Limb (tissue), 2 donors: ENCODE measurements around the gene EPHX1.
"Not testable (repeated sequence)": the region's sequence is repeated elsewhere in the genome, so short reads cannot be mapped to it uniquely, and the experiment has no call there.

Source experiments
- DNase-seq, 2 donors: peaks; one replicate each; pipeline ENCODE4 v3.0.0-alpha.2; 2016; ENCODE audit errors: extremely low spot score in 2 of 2

EPHX1 gene

DNA sequence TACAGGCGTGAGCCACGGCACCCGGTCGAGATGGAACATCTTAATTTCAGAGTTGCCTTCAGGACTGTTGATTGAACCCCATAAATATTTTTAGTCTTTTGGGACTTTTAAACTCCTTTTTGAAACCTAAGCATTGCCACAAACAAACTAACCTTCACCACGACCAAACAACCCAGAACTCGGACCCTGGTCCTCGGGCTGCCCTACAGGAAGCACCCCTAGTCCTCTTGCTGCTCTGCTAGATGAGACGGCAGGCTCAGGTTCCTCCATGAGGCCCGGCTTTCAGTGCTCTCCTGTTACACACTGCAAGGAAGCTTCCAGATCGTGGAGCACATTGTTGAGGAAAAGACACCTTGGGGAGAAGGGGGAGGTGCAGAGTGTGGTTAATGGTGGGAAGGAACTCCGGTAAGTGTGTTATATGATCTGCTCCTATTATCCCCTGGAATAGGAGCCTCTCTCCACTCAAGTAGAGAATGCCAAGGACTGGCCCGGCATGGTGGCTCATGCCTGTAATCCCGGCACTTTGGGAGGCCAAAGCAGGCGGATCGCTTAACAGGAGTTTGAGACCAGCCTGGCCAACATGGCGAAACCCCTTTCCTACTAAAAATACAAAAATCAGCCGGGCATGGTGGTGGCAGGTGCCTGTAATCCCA is 5.7 kb downstream of the EPHX1 start:
- DNase-seq: peak in 1 of 2 donors; percentile 45

DNA sequence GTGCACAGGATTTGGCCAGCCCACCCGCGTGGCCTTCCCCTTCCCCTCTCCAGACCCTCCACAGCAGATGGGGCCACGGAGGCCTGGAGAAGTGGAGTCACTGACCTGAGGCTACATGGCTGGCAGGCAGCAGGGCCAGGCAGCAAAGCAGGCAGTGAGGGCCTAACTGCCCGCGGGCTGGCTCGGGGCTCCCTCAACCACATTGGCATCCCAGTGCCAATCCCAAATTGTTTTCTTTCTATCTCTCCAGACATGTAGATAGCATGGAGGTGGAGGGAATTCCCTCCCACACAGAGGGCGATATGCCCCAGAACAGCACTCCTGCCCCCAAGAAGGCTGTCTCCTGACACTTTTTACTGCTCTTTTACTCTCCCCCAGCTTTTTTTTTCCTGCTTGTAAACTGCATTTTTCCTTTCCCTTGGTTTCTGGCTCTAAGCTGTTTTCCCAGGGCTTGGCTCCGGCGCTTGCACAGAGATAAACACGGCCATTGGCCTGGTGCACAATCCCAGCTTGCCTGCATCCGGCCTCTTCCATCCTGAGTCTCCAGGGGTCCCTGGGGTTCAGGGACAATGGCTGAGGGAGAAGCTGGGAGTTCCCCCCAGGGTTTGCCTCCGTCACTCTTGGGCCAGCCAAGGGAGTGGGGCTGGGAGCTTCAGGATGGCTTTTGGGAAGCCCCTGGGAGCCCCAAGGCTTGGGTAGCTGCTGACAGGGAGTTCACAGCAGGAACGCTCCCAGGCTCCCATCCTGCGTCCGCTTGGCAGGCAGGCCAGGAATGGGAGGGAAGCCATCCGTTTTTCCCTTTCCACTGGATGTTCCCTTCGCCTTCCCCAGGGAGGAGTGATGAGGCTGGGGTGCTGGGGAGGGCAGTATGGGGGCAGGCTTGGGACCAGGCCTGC is 7.0 kb downstream of the EPHX1 start:
- no peak for DNase-seq

DNA sequence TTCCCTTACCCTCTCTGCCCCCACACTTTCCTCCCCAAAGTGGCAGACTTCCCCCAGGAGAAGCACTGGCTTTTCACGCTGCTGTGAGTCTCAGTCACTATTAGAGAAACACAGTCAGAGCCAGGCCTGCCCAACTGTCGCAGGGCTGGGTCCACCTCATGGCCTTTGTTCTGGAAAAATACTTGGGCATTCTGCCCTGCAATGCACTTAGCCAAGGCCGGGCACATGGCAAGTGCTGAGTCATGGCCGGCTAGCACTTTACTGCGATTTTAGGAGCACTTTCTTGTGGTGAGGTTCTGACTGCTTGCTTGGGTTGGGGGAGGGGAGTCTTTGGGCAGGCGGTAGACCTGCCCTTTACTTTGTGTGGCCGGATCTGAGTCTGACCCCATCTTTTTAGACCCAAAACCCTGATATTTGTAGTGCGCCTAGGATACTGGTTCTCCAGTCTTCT is 7.7 kb downstream of the EPHX1 start:
- DNase-seq: no peak

DNA sequence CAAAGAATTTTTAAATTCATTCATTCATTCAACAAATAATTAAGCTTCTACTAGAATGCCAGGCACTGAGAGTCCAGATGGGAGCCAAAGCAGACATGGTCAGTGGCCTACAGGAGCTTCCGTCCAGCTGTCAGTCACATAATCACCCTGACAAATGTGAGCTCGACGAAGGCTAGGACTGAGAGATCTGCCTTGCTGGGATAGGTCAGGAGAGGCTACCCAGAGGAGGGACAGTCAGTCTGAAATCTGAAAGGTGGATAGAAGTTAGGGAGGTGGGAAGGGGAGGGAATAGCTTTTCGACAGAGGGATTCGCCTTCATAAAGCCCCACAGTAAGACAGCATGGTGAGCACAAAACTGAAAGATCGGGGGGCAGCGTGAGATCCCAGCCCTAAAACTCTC is 8.3 kb downstream of the EPHX1 start:
- DNase-seq: no peak

DNA sequence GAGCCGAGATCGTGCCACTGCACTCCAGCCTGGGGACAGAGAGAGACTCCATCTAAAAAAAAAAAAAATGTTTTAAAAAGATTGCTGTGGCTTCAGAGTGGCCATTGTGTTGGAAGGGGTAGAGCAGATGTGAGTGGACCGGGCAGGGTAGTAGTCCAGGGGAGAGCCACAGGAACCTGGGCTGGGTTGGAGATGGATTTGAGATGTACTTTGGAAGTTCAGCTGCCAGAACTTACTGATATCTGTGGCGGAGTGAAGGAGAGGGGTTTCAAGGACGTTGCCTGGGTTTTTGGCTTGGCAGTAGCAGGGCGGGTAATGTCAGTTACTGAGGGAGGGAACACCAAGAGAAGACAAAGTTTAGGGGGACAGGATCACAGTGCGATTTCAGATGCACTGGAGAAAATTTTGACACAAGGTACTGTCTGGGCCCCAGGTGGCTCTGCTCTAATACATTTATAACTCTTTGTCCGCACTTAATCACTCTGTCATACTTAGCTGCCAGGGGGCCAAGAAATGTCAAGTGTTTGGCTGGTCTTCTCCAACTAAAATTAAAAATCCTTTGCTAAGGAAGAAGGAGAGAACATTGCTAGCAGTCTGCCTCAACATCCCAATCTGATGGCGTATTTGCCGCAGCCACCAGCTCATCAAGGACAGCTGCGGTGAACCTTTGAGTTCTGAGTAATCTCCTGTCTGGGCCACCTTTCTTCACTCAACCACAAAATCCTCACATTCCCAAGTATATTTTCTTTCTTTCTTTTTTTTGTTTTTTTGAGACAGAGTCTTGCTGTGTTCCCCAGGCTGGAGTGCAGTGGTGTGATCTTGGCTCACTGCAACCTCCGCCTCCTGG is 9.6 kb downstream of the EPHX1 start:
- no peak for DNase-seq

DNA sequence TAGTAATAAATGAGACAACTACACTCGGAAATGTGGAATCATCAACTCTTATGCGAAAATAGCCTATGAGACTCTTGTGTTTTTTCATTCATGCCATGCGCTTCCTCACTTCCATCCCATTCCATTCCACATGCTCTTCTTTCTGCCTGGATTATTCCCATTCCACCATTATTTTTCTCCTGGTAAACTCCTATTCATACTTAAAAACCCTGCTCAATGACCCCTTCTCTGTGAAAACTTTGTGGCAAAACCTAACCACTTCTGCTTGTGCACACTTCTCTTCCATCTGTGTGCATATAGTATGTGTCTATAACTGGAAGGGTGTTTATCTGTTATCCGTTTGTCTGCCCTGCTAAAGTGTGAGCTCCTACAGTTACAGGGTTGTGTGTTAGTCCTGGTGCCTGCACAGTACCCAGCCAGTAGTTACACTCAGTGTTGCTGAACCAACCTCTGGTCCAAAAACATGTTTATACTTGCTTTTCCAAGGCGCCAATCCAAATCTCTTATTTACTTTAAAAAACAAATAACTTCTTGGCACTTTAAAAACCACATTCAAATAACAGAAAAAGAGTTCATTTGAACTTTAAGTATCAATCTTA is 10.7 kb downstream of the EPHX1 start:
- no peak for DNase-seq

DNA sequence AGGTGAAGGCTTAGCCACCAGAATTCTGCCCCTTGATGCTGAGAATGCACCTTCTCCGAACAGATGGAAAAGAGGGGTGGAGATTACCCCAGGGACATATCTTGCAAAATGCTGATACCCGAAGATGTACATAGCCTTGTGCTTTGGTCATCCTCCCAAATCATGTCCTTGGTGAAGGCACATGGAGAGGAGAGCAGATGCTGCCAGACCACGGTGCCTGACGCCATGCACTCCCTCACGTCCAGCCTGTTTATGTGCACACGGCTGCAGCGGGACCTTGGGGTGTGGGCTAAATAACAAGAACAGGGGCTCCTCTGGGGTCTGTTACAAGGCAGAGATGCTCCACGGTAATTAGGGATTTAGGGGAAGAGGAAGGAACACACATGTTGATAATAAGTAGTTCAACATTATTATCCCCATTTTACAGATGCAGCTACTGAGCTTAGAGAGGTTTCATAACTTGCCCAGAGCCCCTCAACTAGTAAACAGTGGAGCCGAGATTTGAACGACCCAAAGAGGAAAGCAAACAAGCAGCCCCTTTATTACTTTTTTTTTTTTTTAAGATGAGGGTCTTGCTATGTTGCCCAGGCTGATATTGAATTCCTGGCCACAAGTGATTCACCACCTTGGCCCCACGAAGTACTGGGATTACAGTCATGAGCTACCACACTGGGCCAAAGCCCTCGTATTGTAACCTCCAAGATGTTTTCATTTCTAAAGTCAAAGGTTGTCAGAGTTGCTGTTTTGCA is 12.9 kb downstream of the EPHX1 start:
- no peak for DNase-seq

DNA sequence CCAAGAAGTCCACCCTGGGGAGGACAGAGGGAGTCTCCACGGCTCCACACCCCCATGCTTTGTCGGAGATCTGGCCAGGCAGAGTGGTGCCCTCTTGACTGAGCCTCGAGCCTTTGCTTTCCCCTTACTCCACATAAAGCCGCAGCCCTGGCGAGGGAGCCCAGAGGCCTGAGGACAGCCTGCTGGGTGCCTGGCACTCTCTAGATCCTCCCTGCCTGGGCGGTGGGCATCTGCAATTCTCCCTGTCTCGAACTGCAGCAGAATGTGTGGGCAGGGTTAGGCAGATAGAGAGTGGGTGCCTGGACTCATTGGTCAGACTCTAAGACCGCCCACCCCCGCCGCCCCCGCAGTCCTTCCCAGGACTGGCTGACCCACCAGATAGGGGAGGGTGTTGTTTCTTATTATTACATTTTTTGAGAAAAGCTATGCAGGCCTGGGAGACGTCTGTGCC is 13.9 kb downstream of the EPHX1 start:
- no peak for DNase-seq

DNA sequence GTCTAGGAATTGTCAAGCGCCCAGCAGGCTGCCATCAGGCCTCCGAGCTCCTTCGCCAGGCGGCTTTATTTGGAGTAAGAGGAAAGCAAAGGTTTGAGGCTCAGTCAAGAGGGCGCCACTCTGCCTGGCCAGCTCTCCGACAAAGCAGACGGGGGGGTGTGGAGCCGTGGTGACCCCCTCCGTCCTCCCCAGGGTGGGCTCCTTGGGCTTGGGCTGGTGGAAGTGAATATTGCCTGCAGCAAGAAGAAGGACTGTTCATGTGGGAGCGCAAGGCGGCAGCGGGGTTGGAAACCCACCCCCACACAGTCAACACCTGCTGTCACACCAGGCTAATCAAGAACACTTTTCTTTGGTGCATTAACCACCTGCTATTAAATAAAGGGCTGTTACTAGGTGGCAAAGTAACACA is 14.6 kb downstream of the EPHX1 start:
- no peak for DNase-seq

DNA sequence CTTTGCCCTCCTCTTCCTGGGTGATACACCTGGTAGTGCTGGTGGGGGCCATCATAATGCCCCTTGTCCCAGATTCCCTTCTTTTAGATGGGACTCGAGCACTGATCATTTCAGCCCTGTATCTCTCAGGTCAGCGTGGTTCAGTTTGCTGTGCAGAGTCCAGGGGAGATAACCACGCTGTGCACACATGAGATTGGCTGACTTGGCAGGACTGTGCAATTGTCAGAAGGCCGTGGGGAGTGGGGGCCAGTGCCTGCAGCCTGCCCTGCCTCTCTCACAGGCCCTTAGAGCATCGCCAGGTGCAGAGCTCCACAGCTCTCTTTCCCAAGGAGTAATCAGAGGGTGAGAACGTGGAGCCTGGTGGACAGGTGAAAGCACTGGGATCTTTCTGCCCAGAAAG is 15.2 kb downstream of the EPHX1 start:
- DNase-seq: no peak

DNA sequence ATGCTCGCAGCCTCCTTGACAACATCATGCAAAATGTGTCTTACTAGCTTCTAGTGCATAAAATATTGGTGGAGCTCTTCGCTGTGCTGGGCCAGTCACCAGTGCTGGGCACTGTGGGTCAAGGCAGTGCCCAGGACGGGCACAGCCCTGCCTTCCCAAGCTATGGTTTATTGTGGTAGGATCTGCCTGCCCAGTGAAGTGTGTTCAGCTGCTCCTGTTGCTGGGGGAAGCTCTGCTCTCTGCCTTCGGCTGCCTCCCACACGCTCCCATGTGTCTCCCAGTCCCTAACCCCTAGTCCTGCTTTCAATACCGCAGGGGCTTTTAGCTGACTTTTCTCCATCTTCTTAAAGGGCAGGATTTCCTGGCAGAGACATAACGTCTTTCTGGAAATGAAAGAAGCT is 15.7 kb downstream of the EPHX1 start:
- no peak for DNase-seq

DNA sequence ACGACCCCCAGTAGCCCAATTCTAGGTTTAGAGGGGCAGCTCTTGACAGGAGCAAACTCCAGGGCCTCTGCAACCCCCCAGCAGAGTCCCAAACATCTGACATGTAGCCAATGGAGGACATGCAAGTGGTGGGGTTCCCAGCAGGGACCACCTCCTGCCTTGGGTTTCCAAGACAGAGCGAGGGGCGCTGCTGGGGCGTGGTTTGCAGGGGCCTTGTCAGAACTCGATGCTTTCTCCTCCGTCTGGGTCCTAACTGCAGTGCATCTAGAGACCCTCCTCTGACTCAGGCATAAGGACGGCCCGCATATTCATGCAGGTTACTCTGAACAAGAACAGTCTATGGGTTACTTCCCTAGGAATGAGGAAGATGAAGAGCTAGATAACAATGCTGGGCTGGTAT is 17.2 kb downstream of the EPHX1 start:
- DNase-seq: no peak

DNA sequence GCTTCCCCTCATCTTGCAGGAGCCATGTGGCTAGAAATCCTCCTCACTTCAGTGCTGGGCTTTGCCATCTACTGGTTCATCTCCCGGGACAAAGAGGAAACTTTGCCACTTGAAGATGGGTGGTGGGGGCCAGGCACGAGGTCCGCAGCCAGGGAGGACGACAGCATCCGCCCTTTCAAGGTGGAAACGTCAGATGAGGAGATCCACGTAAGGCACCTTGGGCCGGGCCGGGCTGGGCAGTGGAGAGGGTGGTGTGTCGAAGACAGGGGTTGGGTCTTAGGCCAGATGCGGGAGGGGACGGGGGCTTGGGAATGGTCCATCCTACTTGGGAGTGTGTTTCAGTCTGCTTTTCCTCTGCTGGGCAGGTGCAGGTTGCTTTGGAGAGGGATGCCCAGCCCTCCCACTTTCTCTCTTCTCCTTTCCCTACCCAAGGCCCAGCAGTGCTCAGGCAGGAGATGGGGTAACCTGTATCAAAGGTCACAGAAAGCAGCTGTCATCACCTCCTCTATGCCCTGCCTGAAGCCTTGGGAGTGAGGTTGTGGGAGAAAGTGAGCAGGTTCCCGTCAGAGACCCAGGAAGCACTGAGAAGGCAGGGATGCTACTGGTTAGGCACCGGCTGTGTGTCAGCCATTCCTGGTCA is 18.9 kb downstream of the EPHX1 start:
- DNase-seq: no peak

DNA sequence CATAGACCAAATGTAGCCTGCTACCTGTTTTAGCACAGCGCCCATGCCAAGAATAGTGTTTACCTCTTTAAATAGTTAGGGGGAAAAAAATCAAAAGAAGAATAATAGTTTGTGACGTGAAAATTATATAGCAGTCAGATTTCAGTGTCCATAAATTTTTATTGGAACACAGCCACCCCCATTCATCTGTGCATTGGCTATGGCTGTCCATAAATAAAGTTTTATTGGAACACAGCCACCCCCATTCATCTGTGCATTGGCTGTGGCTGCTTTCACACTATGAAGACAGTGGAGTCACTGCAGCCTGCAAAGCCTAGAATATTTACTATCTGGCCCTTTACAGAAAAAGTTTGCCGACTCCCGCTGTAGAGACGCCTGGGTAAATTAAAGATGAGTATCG is 20.9 kb downstream of the EPHX1 start:
- no peak for DNase-seq

DNA sequence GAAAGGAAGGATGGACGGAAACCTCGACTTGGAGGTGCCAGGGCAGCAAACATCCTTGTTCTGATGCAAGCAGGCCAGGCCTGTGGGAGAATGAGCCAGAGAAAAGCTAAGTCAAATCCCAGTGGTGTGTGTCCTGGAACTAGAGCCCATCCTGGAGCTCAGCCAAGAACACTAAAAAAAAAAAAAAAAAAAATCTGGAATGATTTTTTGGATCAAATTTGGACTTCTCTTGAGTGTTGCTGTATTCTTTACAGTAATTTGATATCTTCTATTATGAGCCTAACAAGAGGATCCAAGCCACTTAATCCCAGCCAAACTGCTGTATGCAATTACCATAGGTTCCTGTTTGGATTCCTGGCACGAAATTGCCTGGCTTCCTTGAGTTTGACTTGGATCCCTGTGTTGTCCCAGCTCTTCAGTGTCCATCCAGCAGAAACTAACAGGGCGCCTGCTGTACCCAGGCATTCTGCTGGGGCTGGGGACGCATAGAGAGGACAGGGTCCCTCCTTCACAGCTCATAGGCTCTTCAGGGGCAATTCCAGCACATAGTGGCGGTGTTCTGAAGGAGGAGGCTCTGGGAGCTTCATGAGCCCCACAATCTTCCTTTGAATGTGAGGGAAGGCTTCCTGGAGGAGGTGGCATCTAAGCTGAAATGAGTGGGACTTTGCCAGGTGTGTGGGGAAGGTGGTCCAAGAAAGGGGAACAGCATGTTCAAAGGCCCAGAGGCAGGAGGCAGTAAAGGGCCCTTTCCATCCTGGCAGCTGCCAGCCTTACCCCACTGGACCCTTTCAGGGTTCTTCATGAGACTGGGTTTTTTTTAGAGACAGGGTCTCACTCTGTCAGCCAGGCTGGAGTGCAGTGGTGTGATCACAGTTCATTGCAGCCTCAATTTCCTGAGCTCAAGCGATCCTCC is 24.7 kb downstream of the EPHX1 start:
- DNase-seq: peak in 1 of 2 donors; percentile 88

DNA sequence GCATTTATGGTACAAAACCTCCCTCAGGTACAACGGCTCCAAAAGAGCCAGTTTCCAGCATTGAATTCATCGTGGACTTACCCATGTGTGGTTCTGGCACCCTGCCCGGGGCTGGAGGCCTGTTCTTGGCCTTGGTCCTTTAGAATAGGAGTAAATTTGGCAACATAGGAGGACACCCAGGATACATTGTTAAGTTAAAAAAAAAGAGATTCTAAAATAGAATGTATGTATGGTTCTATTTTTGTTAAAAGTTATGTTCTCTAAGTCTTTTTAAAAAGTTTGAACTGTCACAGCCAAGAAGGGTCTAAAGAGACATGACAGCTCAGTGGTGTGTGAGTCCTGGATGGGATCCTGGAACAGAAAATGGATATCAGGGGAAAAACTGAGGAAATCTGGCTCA is 25.9 kb downstream of the EPHX1 start:
- peak in 1 of 2 donors; percentile 60 for DNase-seq

DNA sequence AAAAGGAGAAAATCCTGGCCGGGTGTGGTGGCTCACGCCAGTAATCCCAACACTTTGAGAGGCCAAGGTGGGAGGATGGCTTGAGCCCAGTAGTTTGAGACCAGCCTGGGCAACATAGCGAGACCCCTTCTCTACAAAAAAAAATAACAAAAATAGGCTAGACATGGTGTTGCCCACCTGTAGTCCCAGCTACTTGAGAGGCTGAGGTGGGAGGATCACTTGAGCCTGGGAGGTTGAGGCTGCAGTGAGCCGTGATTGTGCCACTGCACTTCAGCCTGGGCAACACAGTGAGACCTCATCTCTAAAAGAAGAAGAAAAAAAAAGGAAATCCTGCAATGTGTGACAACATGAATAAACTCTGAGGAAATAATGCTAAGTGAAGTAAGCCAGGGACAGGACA is 26.4 kb downstream of the EPHX1 start:
- DNase-seq: not testable (repeated sequence)

DNA sequence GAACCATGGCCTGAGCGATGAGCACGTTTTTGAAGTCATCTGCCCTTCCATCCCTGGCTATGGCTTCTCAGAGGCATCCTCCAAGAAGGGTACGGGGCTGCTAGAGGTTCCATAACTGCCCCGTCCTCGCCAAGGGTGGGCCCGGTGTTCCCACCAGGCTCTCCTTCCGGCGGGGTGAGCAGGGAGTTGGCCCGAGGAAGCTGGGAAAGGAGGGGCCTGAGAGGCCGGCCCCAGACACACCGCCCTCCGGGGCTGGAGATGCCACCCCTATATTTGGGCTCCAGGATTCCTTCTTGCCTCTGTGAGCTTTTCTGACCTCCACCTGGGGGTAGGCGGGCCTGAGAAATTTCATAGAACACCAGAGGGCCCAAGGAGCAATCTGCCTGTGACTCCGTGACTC is 28.9 kb downstream of the EPHX1 start:
- no peak for DNase-seq

DNA sequence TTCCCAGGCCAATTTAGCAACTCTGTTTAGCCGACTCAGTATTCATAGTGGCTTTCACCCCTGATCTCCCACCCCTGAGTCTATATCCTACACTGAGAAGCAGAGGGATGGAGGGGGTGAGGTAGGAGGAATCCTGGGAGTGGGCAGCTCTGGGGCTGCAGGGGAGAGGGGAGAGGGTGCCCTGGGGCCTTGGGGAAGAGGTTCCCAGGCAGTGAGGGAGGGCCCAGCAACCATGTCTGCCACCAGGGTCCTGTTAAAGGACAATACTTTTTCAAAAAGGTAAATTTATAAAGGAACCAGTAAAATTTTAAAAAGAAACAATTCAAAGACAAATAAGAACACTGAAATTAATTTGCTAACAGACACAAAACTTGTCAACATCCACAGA is 30.3 kb downstream of the EPHX1 start:
- no peak for DNase-seq
